Cardiac septum (tissue), 1 donor: ENCODE data around the gene CAPN2. TPM values are rescaled to one million over a fixed set of nuclear protein-coding genes. Genes with fewer than 3 reads are reported as not detected.
"Not testable (repeated sequence)": the region's sequence is repeated elsewhere in the genome, so short reads cannot be mapped to it uniquely, and the experiment has no call there.

Experiments
- DNase-seq: peaks from one replicate; pipeline ENCODE4 v3.0.0-alpha.2; 2020; ENCODE audit warnings: low spot score
- intact Hi-C: fragments of 100-400 bp; cut with DNase I; formaldehyde crosslinking; loops from one replicate; pipeline ENCODE4 v1.14.0; 2022
- total RNA-seq: library from RNA; stranded (reverse); fragmentation: NEBNext Ultra II Directional; extraction: Animal tissue kit (Norgen Biotek cat#: 25700); gene quantifications from one replicate; pipeline ENCODE4 v1.2.1, GENCODE V29; 2021
- donor health status: DM: no; HTN: no; CAD: no.

The CAPN2 gene
- total RNA-seq, 1 donor from 2014 or later = 80.0 TPM

- intact Hi-C loops = no loop called here
- DNase-seq = no peak
These were observed 18.9 kb downstream of the CAPN2 start for GRCh38 chr1:223731133-223731770.

DNA sequence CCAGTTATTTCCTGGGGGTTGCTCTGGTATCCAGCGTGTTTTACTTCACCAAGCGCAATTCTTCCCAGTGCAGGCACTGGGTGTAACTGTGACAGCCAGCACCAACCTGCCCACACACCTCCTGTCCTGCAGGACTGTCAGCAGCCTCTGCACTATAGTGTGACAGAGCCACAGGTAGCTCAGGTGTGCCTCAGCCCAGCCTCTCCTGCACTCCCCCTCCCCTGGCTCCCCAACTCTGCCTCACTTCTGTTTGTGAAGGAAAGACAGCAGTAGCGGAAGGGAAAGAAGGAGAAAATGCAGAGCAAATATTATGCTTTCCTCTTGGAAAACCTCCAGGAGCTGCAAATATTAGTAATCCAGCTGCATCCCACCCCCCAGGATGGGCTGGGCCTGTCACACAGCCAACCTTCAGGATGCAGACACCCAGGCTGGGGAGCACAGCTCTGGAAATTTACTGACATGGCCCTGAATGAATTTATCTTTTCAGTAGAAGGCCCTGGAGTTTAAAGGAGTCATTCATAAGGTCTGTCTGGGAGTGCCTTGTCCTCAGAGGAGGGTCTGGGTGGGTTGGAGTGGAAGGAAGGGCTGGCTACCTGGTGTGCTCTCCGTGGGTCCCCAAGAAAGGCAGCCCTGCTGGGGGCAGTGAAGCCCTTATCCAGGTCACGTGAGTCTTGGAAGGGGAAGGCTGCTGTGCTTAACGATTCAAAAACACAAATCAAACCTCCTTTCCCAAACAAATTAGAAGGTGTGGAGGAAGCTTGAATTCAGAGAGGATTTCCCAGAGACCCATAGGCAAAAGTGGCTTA lies 20.9 kb downstream of the CAPN2 start:
- intact Hi-C loops = no loop called here
- DNase-seq = no peak

GRCh38 chr1:223733898-223734852 lies 21.8 kb downstream of the CAPN2 start:
- no peak for DNase-seq
- intact Hi-C loops = no loop called here

DNA sequence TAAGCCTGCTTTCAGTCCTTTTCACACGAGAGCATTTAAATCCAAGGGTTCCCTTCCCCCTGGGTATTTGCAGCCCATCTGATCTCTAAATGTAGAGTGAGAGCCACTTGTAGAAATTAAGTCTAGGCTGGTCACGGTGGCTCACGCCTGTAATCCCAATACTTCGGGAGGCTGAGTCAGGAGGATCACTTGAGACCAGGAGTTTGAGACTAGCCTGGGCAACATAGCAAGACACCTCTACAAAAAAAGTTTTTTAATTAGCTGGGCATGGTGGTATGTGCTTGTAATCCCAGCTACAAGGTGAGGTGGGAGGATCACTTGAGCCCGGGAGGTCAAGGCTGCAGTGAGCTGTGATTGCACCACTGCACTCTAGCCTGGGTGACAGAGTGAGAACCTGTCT lies 24.3 kb downstream of the CAPN2 start:
- intact Hi-C loops, DNase-seq: not testable (repeated sequence)

- DNase-seq = no peak
- intact Hi-C loops = no loop called here
These were observed 25.0 kb downstream of the CAPN2 start for GRCh38 chr1:223737342-223737741.

- DNase-seq = no peak
- intact Hi-C loops = no loop called here
These were observed 26.4 kb downstream of the CAPN2 start for GRCh38 chr1:223738465-223739365.

GRCh38 chr1:223739366-223740037 lies 27.2 kb downstream of the CAPN2 start:
- DNase-seq = no peak
- intact Hi-C loops = no loop called here

DNA sequence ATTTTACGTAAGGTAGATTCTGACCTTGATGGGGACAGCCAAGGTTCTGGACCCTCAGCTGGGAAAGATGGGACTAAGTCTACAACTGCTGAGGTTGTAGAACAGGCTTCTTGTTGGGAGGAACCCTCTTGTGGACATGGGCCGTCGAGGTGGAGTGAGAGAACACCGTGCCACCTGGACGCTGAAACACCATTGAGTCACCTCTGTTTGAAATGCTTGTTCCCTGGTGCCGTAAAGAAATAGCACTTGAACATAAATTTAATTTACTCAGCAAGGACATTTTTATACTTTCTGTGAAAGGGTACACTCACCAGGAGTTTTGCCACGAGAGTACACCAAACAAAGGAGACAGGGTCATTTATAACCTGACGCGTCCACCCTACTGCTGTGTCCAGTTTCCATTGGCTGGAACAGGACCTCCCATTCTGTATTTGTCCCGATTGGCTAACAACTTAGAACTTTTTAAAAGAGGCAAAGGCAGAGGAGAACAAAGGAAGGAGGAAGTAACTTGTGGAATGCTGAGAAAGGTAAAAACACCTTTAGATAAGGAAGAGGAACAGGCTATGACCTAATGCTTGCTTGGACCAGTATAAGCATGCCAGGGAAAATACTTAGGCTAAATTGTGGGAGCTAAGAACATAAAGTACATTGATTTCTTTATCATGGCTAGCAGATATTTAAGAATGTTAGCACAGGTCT lies 27.8 kb downstream of the CAPN2 start:
- DNase-seq, intact Hi-C loops: not testable (repeated sequence)

DNA sequence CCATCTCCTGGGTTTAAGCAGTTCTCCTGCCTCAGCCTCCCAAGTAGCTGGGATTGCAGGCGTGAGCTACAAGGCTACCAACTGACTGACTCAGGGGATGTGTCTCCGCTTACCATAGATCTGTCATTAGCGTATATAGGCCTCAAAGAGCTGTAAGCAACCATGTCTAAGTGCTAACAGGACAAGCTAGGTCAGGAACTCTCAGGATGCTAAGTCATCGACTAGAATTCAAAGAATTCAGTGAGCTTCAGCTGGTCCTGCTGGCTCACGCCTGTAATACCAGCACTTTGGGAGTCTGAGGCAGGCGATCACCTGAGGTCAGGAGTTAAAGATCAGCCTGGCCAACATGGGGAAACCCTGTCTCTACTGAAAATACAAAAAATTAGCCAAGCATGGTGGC lies 29.5 kb downstream of the CAPN2 start:
- intact Hi-C loops = no loop called here
- no peak for DNase-seq

DNA sequence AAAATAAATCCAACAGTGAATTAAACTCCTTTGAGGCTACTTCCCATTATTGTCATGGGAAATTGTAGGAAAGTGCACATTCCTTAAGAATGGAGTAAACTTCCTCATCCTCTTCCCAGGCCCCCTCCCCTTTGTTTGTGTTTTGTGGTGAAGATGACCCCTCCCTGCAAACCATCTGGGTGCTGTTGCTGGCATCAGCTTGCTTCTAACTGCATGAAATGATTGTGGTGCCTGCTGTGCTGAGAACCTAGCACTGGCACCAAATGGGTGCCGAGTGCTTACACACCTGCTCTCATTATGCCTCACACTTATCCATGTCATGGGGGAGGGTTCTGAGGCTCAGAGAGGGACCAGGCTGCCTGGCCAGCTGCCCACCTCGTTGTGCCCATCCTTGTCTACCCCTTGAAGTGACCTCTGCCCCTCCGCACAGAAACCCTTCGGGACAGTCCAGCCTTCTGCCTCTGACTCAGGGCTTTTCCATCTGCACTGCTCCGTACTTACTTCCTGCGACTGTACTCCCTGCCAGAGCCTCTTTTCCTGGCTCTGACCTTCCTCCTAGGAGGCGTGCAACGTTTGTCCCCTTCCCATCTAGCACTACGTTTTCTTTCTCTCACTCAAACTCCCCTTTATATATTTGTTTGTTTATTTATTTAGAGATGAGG lies 30.6 kb downstream of the CAPN2 start:
- intact Hi-C loops = no loop called here
- no peak for DNase-seq

DNA sequence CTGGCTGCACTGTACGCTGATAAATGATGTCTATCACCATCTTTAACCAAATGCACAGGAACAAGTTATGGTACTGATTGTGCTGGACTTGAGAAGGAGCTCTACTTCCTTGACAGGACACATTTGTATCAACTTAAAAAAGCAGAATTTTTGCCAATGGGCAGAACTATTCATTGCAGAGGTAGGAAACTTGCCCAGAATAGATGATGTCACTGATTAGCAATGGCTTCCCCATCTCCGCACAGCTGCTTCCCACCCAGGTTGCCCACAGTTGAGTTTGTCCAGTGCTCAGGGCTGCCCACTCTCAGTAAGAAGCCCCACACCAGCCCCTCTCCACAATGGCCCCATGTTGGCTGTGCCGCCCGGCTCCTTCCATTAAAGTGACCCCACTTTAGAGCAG lies 33.4 kb downstream of the CAPN2 start:
- DNase-seq = no peak
- intact Hi-C loops = no loop called here

- intact Hi-C loops = loop anchor here (2.0 kb wide), 1 partner anchor 49 kb away; no protein-coding TSS in a partner anchor
- no peak for DNase-seq
These were observed 35.5 kb downstream of the CAPN2 start for GRCh38 chr1:223747838-223748335.

DNA sequence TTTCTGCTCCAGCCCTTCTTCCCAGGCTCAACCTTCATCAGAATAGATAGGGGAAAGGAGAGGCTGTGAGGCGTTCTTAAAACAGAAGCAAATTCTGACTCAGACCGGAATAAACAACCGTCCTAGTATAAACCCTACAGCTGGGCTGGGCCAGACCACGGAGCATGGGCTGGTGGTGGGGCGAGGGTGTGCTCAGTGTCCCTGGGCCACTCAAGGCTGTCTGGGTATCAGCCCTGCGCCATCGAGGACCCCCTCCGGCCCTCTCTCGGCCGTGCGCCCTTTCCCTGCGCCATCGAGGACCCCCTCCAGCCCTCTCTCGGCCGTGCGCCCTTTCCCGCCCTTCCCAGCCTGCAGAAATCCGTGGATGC lies 36.0 kb downstream of the CAPN2 start:
- intact Hi-C loops = loop anchor here (2.0 kb wide), 1 partner anchor 50 kb away; no protein-coding TSS in a partner anchor
- DNase-seq = no peak

- peak; percentile 91 for DNase-seq
- intact Hi-C loops = loop anchor here (1.0 to 2.0 kb wide), 2 partner anchors 37 to 50 kb away; partner anchors contain the start of gene CAPN2
These were observed 36.7 kb downstream of the CAPN2 start for GRCh38 chr1:223748773-223749733.

- intact Hi-C loops = no loop called here
- DNase-seq = no peak
These were observed 38.6 kb downstream of the CAPN2 start for GRCh38 chr1:223750730-223751570.
